ENCODE measurements around the gene SEMA3C.

SEMA3C gene

DNA sequence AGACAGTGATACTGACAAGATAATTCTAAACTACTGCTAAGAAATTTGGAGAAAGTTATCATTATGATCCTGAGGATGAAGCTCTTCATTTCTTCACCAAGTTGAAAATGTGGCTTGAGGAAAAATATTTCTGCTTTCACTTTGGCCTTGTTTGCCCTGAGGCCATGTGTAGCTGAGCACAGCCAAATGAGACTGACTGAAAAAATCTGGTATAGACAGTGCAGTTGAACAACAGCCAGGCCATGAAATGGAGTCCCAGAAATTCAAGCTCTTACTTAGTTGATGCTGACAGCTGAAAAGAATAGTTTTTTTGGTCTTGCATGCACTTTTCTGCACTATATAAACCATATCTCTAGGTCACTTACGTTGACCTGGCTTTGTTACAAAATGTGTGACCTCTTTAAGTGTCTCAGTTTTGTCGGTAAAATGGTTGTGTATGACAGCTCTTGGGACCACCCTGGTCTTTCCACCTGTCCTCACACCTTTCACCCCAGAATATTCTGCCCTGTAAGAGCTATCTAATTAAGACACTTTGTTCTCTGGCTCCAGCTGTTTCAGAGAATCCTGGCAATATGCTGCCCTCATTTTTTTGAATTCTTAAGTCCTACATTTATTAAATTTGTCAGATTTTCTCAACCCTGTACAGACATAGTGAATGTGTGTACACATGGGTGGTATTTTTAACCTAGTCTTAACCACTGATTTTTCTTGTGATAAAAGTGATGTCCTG, 189.1 kb downstream of the SEMA3C start:
- no peak for DNase-seq

DNA sequence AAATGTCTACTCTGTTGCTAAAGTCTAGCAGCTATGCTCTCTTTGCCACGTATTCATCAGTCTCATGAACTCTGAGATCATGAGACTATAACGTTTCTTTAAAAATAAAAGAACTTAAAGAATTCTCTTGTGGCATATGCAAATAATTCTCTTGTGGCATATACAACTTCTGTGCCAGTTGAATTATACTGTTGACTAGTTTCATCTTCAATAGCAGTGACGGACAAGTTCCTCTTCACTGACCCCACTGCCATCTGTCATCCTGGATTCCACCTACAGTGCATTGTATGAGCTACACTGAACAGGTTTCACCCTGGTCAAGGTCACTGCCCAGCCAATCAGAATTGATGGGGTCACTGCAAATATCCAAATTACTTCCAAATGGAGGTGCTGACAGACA, 192.2 kb downstream of the SEMA3C start:
- DNase-seq: no peak

DNA sequence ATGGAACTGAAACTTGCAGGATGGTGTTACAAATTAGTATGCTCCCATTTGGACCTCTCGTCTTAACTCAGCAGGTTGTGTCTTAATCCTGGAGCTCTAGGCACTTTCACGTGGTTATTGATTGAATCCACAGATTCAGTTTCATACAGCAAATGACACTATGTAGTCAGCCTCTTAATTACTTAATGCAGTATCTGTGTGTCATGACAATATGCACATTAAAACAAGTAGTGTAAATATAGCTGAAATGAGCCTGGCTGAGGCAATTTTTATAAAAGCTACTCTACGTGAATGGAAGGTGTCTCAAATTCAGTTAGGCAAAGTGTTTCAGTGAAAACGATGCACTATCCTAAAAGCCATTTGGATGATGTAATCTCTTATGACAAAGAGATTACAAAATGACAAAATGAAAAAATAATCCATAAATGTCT, 193.7 kb downstream of the SEMA3C start:
- no peak for DNase-seq

DNA sequence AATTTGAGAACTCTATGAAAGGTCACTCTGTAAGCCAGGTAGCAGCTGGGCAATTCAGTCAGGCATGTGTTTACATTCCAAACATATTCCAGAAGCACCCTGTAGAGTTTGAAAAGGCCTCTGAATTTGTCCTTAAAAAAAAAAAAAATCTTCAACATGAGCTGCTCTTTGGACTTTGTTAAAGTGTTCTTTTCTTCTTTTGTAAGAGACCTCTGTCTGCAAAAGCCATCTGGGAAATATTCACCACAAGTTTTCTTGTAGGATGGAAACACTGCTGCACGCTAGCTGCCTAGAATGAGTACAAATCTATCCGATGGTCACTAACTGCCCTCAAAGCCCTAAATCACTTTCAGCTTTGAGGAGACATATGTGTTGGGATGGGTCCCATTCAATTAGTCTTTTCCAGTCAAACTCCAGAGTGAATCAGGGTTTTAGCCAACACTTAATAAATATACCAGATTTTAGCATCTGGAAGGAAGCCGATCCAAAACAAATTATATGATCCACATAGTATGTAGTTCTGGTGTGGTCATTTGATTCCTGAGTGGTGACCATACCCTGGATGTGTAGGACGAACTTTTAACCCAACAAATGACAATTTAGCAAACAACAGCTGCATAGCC, 194.5 kb downstream of the SEMA3C start:
- DNase-seq: no peak

DNA sequence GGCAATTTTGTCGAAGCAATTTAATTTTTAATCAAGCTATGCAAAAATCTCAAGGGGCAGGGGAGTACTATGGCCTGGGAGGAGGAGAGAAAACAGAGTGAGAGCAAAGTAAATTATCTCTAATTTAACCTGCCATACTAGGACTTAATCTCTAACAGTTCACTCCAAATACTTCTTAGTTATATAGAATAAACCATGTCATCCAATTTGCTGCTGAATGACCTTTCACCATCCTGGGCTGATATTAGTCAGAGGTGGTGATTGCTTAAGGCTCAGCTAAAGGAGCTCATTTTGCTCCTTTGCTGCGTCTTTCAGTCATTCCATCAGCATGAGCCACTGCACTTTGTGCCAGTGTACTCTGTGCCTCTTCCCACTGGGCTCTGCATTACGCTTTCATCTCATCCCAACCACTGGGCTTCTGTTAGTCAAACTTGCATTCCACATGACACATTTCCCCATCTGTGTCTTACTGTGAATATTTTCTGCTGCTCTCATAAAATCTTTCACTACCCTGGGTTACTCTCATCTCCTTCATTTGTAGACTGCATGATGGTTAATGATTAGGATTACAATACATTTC, 196.1 kb downstream of the SEMA3C start:
- no peak for DNase-seq

DNA sequence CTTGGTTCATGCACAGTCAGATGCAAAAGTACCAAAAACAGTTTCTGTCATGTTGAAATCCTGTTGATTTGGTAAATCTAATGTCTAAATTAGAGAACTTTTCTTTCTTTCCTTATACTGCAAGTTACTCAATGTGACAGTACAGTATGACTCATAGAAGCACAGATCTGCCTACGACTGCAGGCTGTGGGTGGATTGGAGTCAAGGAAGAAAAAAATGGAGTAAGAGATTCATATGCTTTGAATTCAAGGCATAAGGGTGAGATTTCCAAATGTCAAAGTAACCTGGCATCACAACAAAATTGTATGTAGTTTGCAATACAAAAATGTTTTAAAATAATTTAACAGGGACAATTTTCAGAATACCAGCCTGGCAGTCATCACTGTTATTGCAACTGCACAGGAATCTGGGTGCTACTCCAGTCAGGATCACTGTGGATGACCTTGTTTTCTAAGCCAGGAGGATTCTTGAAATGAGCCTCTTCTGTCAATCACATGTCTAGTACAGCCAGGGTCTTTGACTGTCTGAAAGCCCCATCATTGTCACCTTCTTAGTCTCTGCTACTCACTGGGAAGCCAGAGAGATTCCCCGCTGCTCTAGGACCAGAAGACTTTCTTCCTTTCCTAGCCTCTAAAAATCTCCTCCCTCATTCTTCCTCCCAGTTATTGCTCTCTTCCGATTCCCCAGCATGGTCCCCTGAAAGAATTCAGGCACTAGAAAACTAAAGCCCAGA, 196.8 kb downstream of the SEMA3C start:
- no peak for DNase-seq

DNA sequence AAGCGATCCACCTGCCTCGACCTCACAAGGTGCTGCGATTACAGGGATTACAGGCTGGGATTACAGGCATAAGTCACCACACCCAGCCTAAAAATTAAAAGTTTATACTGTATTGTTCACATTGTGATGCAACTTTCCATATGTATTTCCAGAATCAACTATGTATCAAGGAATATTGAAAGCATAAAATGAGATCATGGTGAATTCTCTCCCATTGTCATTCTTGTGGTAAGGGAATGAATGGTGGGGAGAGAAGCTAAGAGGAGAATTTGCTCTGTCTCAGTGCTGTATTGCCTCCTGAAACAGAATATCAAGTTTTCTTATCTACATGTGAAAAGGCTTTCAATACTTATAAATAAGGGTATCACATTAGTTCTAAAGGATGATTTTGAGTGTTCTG, 198.7 kb downstream of the SEMA3C start:
- no peak for DNase-seq

DNA sequence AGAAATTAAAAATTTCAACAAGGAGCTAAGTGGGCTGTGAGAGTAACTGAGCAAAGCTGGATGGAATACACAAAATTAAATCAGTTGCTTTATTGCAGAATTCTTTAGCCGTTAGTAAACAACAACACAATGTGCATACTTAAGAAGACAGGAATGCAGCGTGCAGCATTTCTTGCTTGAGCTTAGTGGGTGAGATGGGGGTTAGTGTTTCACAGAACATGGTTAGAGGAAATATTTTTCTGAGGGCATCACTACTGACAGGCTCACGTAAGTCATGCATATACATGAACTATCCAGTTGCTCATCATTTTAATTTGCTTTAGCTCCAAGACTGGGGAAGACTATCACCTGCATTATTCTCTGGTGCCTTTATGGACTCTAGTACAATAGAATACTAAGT, 199.6 kb downstream of the SEMA3C start:
- no peak for DNase-seq

DNA sequence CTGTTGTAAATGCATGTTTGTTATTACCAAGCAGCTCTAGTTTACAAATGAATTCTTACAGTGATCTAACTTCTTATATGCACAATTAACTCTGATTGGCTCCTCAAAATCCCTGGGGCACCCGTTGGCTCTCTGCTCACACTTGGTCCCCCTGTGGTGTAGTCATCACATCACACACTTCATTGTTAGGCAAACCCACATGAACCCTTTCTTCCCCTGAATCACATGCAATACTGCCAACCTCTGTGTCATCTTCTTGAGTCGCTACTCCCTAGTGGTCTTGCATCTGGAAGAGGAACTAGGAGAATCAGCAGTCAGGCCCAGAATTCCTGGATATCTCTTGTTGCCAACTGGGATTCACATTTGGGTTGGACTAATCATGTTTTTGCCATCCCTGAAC, 207.3 kb downstream of the SEMA3C start:
- no peak for DNase-seq

DNA sequence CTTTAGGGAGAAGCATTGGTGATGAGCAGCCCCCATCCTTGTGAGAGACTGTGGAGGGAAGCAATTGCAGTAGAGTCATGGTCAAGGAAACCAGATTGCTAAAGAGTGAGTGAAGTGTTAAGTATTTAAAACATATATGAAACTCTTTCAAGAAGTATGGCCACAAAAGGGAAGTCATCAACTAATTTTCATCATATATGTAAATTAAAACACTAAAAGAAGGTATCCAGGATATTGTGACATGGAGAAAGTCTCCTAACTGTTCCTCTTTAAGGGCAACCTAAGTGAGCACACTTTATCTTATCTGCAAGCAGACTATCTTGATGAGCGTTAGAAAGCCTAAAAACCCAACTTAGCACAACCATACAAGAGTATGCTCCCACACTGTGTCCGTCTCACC, 210.7 kb downstream of the SEMA3C start:
- DNase-seq: no peak

DNA sequence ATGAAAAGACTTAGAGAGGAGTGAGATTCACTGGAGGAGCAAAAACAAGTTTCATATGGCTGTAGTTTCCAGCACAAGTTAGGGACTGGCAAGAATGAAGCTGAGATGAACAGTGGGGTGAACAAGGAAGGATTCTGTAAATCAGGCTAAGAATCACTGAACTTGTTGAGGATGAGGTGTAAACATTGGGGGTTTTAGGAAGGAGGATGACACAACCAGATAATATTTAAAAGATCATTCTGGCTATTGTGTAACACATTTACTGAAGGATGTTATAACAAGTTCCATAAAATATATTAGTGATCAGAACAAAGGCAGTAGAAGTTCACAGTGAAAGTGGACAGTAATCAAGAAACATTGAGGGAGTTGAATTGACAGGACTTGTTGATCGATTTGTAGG, 211.5 kb downstream of the SEMA3C start:
- no peak for DNase-seq

DNA sequence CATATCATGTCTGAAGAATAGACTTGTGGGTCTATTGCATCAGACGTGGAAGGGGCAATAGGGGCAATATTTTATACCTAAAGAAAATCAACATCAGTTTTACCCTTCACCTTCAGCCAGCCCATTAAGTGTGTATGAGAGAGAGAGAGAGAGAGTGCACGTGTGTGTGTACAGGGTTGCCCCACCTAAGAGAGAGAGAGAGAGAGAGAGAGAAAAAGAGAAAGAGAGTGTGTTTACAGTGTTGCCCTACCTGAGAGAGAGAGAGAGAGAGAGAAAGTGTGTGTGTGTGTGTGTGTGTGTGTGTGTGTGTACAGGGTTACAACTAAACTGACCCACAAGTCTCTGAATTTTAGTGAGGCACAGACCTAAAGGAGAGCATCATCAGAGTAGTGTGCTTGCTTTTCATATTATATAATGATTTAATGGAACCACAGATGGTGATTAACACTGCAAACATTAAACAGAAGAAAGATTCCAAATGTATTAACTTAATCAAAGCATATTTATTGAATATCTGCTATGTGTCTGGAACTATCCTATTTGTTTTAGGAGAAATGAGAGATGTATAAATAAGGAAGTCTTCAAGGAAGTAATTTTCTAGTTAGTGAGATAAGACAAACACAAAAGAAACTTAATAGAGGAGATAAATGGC, 213.6 kb downstream of the SEMA3C start:
- DNase-seq: no peak

DNA sequence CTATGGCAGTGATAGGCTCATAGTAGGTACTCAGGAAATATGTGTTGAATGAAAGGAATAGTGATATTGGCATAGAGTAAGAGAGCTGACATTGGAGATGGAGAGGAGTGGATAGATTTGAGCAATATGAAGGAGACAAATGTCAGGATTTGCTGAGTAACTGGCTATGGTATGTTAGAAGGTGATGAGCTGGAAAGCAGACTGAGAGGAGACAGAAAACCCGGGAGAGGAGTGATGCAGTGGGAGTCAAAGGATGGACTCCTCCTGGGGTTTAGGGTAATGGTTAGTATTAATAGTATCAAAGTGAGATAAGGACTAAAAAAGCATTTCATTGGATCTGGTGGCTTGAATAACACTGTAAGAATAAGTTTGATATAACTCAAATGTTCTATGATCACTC, 215.6 kb downstream of the SEMA3C start:
- DNase-seq: no peak

DNA sequence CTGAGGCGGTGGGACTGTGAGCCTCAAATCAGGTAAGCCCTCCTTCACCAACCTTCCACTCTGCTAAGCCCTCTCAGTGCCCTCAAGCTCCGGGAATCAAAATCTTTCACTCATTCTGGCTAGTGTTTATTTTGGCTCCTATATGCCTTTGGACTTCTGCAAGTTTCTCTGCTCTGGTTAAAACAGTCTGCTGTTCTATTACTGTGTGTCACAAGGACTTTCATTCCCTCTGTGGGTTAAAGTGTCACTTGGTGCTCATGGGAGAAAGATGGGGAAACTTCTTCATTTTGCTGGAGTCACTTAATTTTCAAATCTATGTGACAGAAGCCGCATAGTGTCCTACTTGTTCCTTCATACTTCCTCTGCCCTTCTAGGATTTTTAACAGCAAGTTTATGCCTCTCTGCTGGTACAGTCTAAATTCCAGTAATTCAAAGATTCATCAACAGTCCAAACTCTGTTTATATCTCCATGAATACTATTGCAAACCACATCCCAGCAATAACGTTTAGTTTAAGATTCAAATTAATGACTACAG, 219.1 kb downstream of the SEMA3C start:
- DNase-seq: no peak

DNA sequence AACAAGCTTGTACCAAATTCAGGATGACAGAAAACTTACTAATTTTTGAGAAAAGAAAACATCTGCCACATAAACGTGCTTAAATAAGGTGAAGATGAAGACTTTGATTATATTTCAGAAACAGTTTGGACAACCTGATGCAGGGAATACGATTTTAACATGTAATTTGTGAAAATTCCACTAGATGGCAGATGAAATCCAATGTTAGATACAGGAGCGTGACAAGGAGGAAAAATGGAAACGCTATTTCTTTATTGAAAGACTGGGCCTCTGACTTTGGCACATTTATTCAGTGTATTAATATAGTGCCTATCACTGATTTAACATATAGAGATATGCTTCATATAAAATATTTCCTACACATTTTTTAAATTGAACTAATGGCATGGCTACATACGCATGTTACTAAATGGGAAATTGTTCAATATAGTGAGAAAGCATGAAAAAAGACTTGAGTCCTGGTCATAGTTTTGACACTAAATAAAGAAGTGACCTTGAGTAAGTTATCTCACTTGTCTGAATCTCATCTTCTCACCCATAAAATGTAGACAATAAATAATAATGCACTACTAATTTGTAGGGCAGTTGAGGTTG, 219.7 kb downstream of the SEMA3C start:
- DNase-seq: no peak

All from activated naive CD4-positive, alpha-beta T cell treated with Interleukin-2 at 50 U/mL for 16 hours (primary cell).